Ramos (cell line): ENCODE measurements around the gene DHFR.
"Not testable (repeated sequence)": the region's sequence is repeated elsewhere in the genome, so short reads cannot be mapped to it uniquely, and the experiment has no call there.

ENCODE experiments used
- in situ Hi-C: fragments of 300-500 bp; cut with MboI; formaldehyde crosslinking; loops from one replicate; pipeline ENCODE4 v1.14.3; 2022; ENCODE audit warnings: low sequenced_read_pairs; ENCODE audit not compliant: unreplicated experiment

The DHFR gene

GRCh38 chr5:80600943-80601693 is 53.7 kb downstream of the DHFR start:
- in situ Hi-C loops: no loop called here

DNA sequence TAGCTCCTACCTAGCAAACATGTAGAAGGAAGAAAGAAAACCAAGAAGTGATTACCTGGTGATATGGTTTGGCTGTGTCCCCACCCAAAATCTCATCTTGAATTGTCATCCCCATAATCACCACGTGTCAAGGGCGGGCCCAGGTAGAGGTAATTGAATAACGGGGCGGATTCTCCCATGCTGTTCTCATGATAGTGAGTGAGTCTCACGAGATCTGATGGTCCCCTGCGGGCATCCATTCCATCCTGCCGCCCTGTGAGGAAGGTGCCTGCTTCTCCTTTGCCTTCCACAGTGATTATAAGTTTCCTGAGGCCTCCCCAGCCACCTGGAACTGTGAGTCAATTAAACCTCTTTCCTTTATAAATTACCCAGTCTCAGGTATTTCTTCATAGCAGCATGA is 57.3 kb downstream of the DHFR start:
- in situ Hi-C loops: no loop called here

DNA sequence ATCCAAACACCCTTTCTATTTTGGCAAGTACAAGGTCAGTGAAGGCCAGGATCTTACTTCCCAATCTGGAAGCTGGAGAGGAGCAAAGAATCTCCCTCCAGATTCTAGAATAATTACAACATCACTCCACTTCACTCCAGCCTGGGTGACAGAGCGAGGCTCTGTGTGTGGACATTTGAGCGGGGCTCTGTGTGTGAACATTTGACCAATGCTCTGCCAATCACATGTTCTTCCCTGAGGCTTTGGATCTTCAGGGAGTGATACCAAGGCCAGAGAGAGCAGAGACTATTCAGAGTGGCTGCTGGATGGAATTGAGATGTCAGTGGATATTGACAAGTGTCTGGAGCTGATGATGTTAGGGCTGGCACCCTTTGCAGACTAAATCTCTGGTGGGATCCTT is 60.0 kb downstream of the DHFR start:
- in situ Hi-C loops: no loop called here

DNA sequence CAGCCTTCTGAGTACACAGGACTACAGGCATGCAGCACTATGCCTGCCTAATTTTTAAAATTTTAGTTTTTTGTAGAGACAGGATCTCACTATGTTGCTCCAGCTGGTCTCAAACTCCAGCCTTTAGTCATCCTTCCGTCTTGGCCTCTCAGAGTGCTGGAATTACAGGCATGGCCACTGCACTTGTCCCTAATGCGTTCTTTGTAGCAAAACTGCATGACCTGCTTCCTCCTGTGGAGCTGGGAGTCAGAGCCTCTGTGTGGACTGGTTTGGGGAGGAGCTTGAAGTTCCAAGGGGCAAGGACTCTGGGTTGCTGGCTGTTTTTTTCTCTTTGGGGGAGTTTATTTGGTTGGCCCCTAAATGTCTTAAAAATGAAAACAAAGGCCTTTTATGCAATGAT is 62.0 kb downstream of the DHFR start:
- in situ Hi-C loops: no loop called here

GRCh38 chr5:80592105-80592504 is 62.7 kb downstream of the DHFR start:
- in situ Hi-C loops: no loop called here

GRCh38 chr5:80591352-80591751 is 63.4 kb downstream of the DHFR start:
- in situ Hi-C loops: no loop called here

- in situ Hi-C loops: no loop called here
Measured at GRCh38 chr5:80590766-80591165, 64.0 kb downstream of the DHFR start.

- in situ Hi-C loops: no loop called here
Measured at GRCh38 chr5:80588858-80589540, 65.8 kb downstream of the DHFR start.

DNA sequence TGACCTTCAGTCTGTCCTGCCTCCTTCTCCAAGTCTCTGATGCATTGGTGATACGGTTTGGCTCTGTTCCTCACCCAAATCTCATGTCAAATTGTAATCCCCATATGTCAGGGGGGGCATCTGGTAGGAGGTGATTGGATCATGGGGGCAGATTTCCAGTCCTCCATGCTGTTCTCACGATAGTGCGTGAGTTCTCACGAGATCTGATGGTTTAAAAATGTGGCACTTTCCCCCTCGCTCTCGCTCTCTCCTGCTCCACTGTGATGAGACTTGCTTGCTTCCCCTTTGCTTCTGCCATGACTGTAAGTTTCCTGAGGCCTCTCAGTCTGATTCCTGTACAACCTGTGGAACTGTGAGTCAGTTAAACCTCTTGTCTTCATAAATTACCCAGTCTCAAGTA is 70.0 kb downstream of the DHFR start:
- in situ Hi-C loops: no loop called here

- in situ Hi-C loops: not testable (repeated sequence)
Measured at GRCh38 chr5:80580291-80580690, 74.5 kb downstream of the DHFR start.

GRCh38 chr5:80579050-80579449 is 75.7 kb downstream of the DHFR start:
- in situ Hi-C loops: no loop called here

DNA sequence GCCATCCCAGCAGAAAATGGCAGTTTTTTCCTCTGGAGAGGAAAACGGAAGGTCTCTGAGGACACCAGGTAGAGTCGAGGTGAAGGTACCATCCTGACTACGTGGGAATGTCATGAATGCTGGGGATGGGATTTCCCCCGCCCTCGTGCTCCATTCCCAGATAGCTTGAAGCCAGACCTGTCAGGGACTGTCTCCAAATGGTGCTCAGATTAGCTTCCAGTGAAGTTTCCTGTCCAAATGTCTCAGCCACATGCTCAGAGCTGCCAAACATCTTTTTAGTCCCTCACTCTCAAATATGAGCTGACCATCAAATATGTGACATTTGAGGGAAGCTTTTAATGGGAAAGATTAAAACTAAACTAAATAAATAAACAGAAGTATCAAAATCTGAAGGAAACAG is 77.1 kb downstream of the DHFR start:
- in situ Hi-C loops: no loop called here

DNA sequence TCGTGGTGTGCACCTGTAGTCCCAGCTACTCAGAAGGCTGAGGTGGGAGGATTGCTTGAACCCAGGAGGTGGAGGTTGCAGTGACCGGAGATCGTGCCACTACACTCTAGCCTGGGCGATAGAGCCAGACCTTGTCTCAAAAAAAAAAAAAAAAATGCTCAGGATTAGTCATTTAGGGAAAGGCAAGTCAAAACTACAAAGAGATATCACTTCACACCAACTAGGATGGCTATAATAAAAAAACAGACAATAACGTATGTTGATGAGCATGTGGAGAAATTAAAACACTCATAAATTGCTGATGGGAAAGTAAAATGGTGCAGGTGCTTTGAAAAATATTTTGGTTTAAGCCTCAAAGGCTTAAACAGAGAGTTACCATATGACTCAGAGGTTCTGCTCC is 78.4 kb downstream of the DHFR start:
- in situ Hi-C loops: no loop called here
